ENCODE measurements around the gene FAM53C.

Gene FAM53C

DNA sequence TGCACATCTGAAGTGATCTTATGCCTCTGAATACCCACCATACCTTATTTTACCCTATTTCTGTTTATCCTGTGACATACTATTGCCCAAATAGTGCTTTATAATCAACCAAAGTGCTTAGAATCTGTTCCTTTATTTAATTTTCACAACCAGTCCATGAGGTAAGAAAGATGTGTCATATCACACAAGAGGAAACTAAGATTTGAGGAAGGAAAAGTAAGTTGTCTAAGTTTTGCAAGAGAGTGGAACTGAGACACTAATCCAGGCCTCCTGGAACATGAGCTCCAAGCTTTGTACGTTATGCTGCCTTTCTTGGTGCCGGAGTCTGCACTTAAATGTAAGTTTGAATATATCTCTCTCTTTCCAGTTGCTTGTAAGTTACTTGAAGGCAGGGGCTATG lies 31.6 kb downstream of the FAM53C start:
- DNase-seq (ENCODE audit: low read depth), result no peak
- H3K4me3 ChIP-seq (ENCODE audit: control insufficient read depth, low read depth, low read length), result no peak overlapping the region
- TF ChIP-seq, protein P1, sequence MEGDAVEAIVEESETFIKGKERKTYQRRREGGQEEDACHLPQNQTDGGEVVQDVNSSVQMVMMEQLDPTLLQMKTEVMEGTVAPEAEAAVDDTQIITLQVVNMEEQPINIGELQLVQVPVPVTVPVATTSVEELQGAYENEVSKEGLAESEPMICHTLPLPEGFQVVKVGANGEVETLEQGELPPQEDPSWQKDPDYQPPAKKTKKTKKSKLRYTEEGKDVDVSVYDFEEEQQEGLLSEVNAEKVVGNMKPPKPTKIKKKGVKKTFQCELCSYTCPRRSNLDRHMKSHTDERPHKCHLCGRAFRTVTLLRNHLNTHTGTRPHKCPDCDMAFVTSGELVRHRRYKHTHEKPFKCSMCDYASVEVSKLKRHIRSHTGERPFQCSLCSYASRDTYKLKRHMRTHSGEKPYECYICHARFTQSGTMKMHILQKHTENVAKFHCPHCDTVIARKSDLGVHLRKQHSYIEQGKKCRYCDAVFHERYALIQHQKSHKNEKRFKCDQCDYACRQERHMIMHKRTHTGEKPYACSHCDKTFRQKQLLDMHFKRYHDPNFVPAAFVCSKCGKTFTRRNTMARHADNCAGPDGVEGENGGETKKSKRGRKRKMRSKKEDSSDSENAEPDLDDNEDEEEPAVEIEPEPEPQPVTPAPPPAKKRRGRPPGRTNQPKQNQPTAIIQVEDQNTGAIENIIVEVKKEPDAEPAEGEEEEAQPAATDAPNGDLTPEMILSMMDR (IDR thresholded peaks at IDR 0.05; ENCODE audit: control insufficient read depth, insufficient read depth, low read depth, low read length, missing control alignments), result no peak

DNA sequence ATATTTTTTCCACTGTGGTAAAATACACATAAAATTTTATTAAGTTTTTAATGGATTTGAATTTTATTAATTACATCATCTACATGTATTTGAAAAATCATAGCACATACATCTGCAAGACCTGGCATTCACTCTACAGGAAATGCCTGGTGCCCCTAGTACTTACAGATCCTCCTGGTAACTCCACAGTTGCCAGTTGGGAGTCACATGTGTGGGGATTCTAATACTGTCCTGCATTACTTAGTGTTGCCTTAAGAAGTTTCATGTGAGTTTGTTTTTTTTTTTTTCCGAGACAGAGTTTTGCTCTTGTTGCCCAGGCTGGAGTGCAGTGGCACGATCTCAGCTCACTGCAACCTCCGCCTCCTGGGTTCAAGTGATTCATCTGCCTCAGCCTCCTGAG lies 32.5 kb downstream of the FAM53C start:
- no peak overlapping the region for H3K4me3 ChIP-seq (ENCODE audit: control insufficient read depth, low read depth, low read length)
- DNase-seq (ENCODE audit: low read depth), result no peak

DNA sequence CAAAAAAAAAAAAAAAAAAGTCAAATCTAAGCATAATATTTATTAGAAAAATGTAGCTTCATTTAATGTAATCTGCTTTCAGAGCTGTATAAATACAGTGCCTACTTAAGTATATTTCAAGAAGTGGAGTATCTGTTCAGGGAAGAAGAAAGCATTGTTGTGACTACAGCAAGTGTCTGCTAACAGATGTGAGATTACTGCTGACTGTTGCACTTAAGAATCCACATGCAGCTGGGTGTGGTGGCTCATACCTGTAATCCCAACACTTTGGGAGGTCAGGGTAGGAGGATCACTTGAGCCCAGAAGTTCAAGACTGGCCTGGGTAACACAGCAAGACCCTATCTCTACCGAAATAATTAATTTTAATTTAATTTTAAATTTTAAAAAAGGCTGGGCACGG lies 33.4 kb downstream of the FAM53C start:
- TF ChIP-seq, protein P1 (IDR thresholded peaks at IDR 0.05; ENCODE audit: control insufficient read depth, insufficient read depth, low read depth, low read length, missing control alignments), result no peak
- no peak for DNase-seq (ENCODE audit: low read depth)
- H3K4me3 ChIP-seq (ENCODE audit: control insufficient read depth, low read depth, low read length), result no peak overlapping the region

More for the DNA sequence above, 32.5 kb downstream of the FAM53C start:
- TF ChIP-seq, protein P1 (IDR thresholded peaks at IDR 0.05; ENCODE audit: control insufficient read depth, insufficient read depth, low read depth, low read length, missing control alignments), result no peak

DNA sequence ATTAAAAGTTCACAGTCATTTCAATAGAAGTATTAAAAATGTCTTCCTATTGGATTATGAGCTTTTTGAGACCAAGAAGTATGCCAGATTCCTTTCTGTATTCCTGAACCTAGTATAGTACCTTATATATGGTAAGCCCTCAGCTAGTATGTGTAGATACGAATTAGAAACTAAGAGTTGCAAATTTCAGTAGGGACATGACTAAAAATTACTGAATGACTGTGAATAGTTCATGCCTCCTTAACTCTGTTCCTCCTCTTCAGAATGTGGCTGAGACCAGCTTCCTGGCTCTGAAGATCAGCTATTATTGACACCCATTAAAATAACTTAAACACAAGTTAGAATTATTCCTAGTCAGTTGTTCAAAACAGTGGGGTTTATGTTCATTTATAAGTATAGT lies 34.2 kb downstream of the FAM53C start:
- no peak overlapping the region for H3K4me3 ChIP-seq (ENCODE audit: control insufficient read depth, low read depth, low read length)
- TF ChIP-seq, protein P1 (IDR thresholded peaks at IDR 0.05; ENCODE audit: control insufficient read depth, insufficient read depth, low read depth, low read length, missing control alignments), result no peak
- no peak for DNase-seq (ENCODE audit: low read depth)

DNA sequence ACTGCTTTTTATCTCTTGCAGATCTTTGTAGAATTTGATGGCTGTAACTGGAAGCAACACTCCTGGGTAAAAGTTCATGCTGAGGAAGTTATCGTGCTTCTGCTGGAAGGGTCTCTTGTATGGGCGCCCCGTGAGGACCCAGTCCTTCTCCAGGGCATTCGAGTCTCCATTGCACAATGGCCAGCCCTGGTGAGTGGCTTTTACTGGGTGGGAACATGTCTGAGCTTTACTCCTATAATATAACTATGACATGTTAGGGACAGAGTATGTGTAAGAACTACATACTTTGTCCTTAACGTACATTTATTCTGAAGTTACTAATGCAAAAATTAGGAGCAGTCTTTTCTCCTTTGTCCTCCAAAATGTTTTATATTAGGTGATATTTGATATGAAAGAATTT lies 34.6 kb downstream of the FAM53C start:
- H3K4me3 ChIP-seq (ENCODE audit: control insufficient read depth, low read depth, low read length), result no peak overlapping the region
- TF ChIP-seq, protein P1 (IDR thresholded peaks at IDR 0.05; ENCODE audit: control insufficient read depth, insufficient read depth, low read depth, low read length, missing control alignments), result no peak
- no peak for DNase-seq (ENCODE audit: low read depth)

DNA sequence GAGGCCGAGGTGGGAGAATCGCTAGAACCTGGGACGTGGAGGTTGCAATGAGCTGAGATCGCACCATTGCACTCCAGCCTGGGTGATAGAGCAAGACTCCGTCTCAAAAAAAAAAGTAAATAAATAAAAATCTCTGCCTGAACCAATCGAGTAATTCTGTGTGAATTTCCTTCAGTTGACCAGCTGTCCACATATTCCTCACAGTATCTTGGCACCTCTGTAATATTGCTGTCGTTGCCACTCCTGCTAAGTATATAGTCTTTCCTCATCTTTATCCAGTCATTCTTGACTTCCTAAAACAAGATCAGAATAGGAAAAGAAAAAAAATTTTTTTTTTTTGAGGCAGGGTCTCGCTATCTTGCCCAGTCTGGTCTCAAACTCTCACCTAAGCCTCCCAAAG lies 44.3 kb downstream of the FAM53C start:
- H3K4me3 ChIP-seq (ENCODE audit: control insufficient read depth, low read depth, low read length), result no peak overlapping the region
- no peak for DNase-seq (ENCODE audit: low read depth)
- TF ChIP-seq, protein P1 (IDR thresholded peaks at IDR 0.05; ENCODE audit: control insufficient read depth, insufficient read depth, low read depth, low read length, missing control alignments), result no peak

DNA sequence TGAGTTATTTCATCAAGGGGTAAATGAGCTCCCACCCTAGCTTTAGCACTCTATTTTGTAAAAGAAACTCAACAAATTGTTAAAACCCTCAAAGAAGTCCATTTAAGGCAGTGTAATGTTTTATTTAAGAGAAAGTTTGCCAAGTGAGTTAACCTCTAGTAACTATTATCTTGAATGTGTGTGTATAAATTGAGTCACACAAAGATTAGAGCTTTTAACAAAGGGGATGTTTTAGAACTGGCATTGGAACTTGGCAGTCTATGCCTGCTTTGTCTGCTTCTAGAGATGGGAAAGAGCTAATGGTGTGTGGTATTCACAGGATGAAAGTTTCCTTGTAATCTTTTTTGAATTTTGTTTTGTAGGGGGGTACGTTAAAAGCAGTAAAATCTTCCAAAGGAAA lies 47.6 kb downstream of the FAM53C start:
- H3K4me3 ChIP-seq (ENCODE audit: control insufficient read depth, low read depth, low read length), result no peak overlapping the region
- no peak for DNase-seq (ENCODE audit: low read depth)
- TF ChIP-seq, protein P1 (IDR thresholded peaks at IDR 0.05; ENCODE audit: control insufficient read depth, insufficient read depth, low read depth, low read length, missing control alignments), result no peak
